HCT116 (cell line): ENCODE data around the gene GEMIN7. TPM values are rescaled to one million over a fixed set of nuclear protein-coding genes. Genes with fewer than 3 reads are reported as not detected.

Source experiments
- ATAC-seq: fragments of 200-7000 bp; cut with Tn5 transposase; 2 replicates; pipeline ENCODE4 v1.9.1; 2020; ENCODE audit warnings: mild to moderate bottlenecking, moderate library complexity
- BruUV-seq: library from RNA; stranded (reverse); fragments of 400-500 nt; replicated peaks from 2 replicates; lab custom pipeline; 2021; lab: Mats Ljungman, UMichigan
- CTCF ChIA-PET: fragments of 300-600 bp; sonication (Branson Sonifier 250); formaldehyde crosslinking; loops from one replicate; lab custom pipeline; 2021; ENCODE audit warnings: antibody characterized with exemption; lab: Charles Lee
- POLR2A ChIA-PET: fragments of 300-600, 350-600 bp; sonication (Branson Sonifier 250); formaldehyde crosslinking; loops from one replicate; lab custom pipeline; 2021; ENCODE audit warnings: antibody characterized with exemption; lab: Charles Lee
- RAD21 ChIA-PET, 2 experiments: fragments of 300-600 bp; sonication (Branson Sonifier 250); formaldehyde crosslinking; loops; one replicate each; lab custom pipeline; 2023; ENCODE audit warnings: low total read pairs in 2 of 2; ENCODE audit not compliant: uncharacterized antibody in 2 of 2, unreplicated experiment in 2 of 2, low non-redundant PET in 1 of 2; lab: Charles Lee
- DNase-seq: peaks from one replicate; pipeline ENCODE4 v3.0.0-alpha.2; 2010; ENCODE audit warnings: low read depth, low spot score
- H2AFZ ChIP-seq: fragments of 200-600 bp; shearing (Covaris generic), sonication (generic); 2 replicates; pipeline ENCODE4 v1.6.1; 2017; ENCODE audit warnings: low read depth, mixed run types, mixed read lengths, antibody characterized with exemption, low read length; ENCODE audit not compliant: poor library complexity, severe bottlenecking
- H3K27ac ChIP-seq: 2 replicates; pipeline ENCODE4 v1.5.1; 2012; ENCODE audit warnings: low read depth, low read length
- H3K27me3 ChIP-seq: fragments of 200-600 bp; sonication (generic); 2 replicates; pipeline ENCODE4 v1.6.1; 2016; ENCODE audit warnings: mixed run types, low read length, mixed read lengths; ENCODE audit not compliant: insufficient read depth
- H3K36me3 ChIP-seq, 2 experiments: fragments of 200-500 bp in 1 of 2; fragments of 200-600 bp in 1 of 2; sonication (Bioruptor generic) in 1 of 2; sonication (generic) in 1 of 2; 2 replicates each; pipeline versions ENCODE4 v1.5.1 to v1.6.1; 2014 to 2016; ENCODE audit warnings: low read length in 2 of 2, inconsistent platforms in 1 of 2, mixed read lengths in 1 of 2, mixed run types in 1 of 2; ENCODE audit not compliant: insufficient read depth in 2 of 2, control insufficient read depth in 1 of 2
- H3K4me1 ChIP-seq, 2 experiments: fragments of 200-600 bp in 1 of 2; sonication (generic) in 1 of 2; 2 replicates each; pipeline versions ENCODE4 v1.5.1 to v1.6.1; 2012 to 2017; ENCODE audit warnings: low read length in 2 of 2, inconsistent platforms in 1 of 2, mild to moderate bottlenecking in 1 of 2, mixed read lengths in 1 of 2, mixed run types in 1 of 2, moderate library complexity in 1 of 2; ENCODE audit not compliant: insufficient read depth in 2 of 2, control insufficient read depth in 1 of 2
- H3K4me2 ChIP-seq: fragments of 200-600 bp; sonication (generic); 2 replicates; pipeline ENCODE4 v1.6.1; 2017; ENCODE audit warnings: mixed run types, low read length, mixed read lengths
- H3K4me3 ChIP-seq, 2 experiments: fragments of 200-600 bp in 1 of 2; sonication (generic) in 1 of 2; replicated peaks in 1 of 2; 2 replicates each; pipeline ENCODE4 v1.5.1; 2011 to 2016; ENCODE audit warnings: low read length in 2 of 2, control low read depth in 1 of 2, low read depth in 1 of 2, mild to moderate bottlenecking in 1 of 2, mixed read lengths in 1 of 2, mixed run types in 1 of 2
- H3K79me2 ChIP-seq: fragments of 200-600 bp; sonication (generic); 2 replicates; pipeline ENCODE4 v1.6.1; 2017; ENCODE audit warnings: mild to moderate bottlenecking, mixed run types, low read length, moderate library complexity, mixed read lengths; ENCODE audit not compliant: insufficient read depth
- H3K9ac ChIP-seq: fragments of 200-600 bp; sonication (generic); 2 replicates; pipeline ENCODE4 v1.6.1; 2016; ENCODE audit warnings: low read length, mixed read lengths
- H3K9me2 ChIP-seq: fragments of 200-600 bp; sonication (generic), shearing (Covaris generic); 2 replicates; pipeline ENCODE4 v1.6.1; 2017; ENCODE audit warnings: mixed run types, mild to moderate bottlenecking, moderate library complexity; ENCODE audit not compliant: insufficient read depth
- H3K9me3 ChIP-seq, 2 experiments: fragments of 200-500 bp in 1 of 2; fragments of 200-600 bp in 1 of 2; sonication (Bioruptor generic) in 1 of 2; sonication (generic) in 1 of 2; 2 replicates each; pipeline ENCODE4 v1.6.1; 2014 to 2017; ENCODE audit warnings: low read length in 2 of 2, mixed read lengths in 2 of 2, inconsistent platforms in 1 of 2, low read depth in 1 of 2, mild to moderate bottlenecking in 1 of 2, mixed run types in 1 of 2, moderate library complexity in 1 of 2; ENCODE audit not compliant: control insufficient read depth in 1 of 2, insufficient read depth in 1 of 2
- H4K20me1 ChIP-seq: fragments of 200-600 bp; sonication (generic), shearing (Covaris generic); 2 replicates; pipeline ENCODE4 v1.6.1; 2017; ENCODE audit warnings: mixed run types, mild to moderate bottlenecking, moderate library complexity; ENCODE audit not compliant: insufficient read depth
- ATF3 ChIP-seq: IDR thresholded peaks from 2 replicates; pipeline ENCODE4 v1.6.1; 2012
- CBX3 ChIP-seq: IDR thresholded peaks from 2 replicates; pipeline ENCODE4 v1.6.1; 2012; ENCODE audit warnings: low read depth
- CEBPB ChIP-seq: IDR thresholded peaks from 2 replicates; pipeline ENCODE4 v1.6.1; 2012; ENCODE audit warnings: low read depth
- CTCF ChIP-seq, 3 experiments: fragments of 200-600 bp in 1 of 3; sonication (generic) in 1 of 3; IDR thresholded peaks in 2 of 3; conservative IDR thresholded peaks in 1 of 3; 2 replicates each; pipeline ENCODE4 v1.5.1; 2012 to 2017; ENCODE audit warnings: low read depth in 2 of 3, low read length in 2 of 3, antibody characterized with exemption in 1 of 3, borderline replicate concordance in 1 of 3, control low read depth in 1 of 3, mild to moderate bottlenecking in 1 of 3, mixed read lengths in 1 of 3, mixed run types in 1 of 3, moderate library complexity in 1 of 3; ENCODE audit not compliant: insufficient read depth in 1 of 3
- EGR1 ChIP-seq: IDR thresholded peaks from 2 replicates; pipeline ENCODE4 v1.6.1; 2012; ENCODE audit warnings: low read depth
- ELF1 ChIP-seq: IDR thresholded peaks from 2 replicates; pipeline ENCODE4 v1.6.1; 2012; ENCODE audit warnings: low read depth, borderline replicate concordance
- EZH2 ChIP-seq: fragments of 200-600 bp; sonication (generic); IDR thresholded peaks from 2 replicates; pipeline ENCODE4 v1.6.1; 2017; ENCODE audit warnings: antibody characterized with exemption, mixed run types
- FOSL1 ChIP-seq: IDR thresholded peaks from 2 replicates; pipeline ENCODE4 v1.6.1; 2012; ENCODE audit warnings: low read depth
- JUND ChIP-seq: IDR thresholded peaks from 2 replicates; pipeline ENCODE4 v1.6.1; 2012
- POLR2A ChIP-seq: IDR thresholded peaks from 2 replicates; pipeline ENCODE4 v1.7.0; 2011; ENCODE audit warnings: borderline replicate concordance; ENCODE audit not compliant: insufficient read depth, insufficient read length; ENCODE audit errors: extremely low read depth
- POLR2AphosphoS5 ChIP-seq: IDR thresholded peaks from 2 replicates; pipeline ENCODE4 v1.6.1; 2011; ENCODE audit warnings: mild to moderate bottlenecking, low read depth, low read length, moderate library complexity
- SP1 ChIP-seq: IDR thresholded peaks from 2 replicates; pipeline ENCODE4 v1.6.1; 2012; ENCODE audit warnings: low read depth
- SRF ChIP-seq: IDR thresholded peaks from 2 replicates; pipeline ENCODE4 v1.6.1; 2012; ENCODE audit warnings: low read depth
- TCF7L2 ChIP-seq: IDR thresholded peaks from 2 replicates; pipeline ENCODE4 v1.7.0; 2011; ENCODE audit warnings: borderline replicate concordance, inconsistent platforms; ENCODE audit not compliant: insufficient read depth, insufficient read length; ENCODE audit errors: extremely low read depth
- intact Hi-C: fragments of 100-400 bp; cut with micrococcal nuclease; formaldehyde crosslinking; loops from 2 replicates; pipeline ENCODE4 v1.10.0; 2022
- total RNA-seq: library from RNA; stranded (reverse); gene quantifications from one replicate; pipeline ENCODE4 v1.2.1, GENCODE V29; 2021; ENCODE audit not compliant: unreplicated experiment
- TF ChIP-seq, protein P1 (sequence below): IDR thresholded peaks from 2 replicates; pipeline ENCODE4 v1.6.1; 2012; ENCODE audit warnings: low read depth

Gene GEMIN7
- total RNA-seq, 1 experiment from 2014 or later: 35.4 TPM

DNA sequence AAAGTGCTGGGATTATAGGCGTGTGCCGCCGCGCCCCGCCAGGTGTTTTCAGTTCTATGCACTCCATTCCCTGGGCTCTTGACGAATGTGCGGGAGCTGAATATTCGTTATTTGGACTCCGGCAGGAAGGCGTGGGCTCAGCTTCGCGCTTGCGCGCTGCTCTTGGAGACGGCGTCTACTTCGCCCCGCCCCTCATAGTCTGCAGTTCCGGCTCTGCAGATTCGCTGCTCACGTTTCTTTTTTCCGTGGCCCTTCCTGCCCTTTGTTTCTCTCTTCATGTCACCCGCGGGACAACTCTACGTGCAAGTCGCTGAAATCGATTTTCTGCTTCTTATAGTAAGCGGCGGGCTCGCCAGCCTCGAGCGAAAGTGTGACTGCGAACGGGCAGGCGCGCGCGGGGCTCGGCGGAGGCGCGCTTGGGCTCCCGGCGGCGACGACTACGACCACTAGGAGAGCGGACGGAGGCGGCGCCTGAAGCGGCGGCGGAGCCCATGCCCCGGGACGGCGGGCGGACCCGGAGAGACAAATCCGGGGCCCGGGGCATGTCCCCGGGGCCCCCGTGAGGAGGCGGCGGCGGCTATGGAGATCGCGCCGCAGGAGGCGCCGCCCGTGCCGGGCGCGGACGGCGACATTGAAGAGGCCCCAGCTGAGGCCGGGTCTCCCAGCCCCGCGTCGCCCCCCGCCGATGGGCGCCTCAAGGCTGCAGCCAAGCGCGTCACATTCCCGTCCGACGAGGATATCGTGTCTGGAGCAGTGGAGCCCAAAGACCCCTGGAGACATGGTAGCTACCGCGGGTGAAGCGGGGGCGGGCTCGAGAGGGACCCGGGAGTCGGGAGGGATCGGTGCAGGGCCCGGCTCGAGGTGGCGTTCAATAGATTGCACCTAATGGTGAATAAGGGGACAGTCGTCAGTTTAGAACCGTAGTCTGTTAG lies 14.0 kb downstream of the GEMIN7 start, which contains the start of gene PPP1R37 (continued):
- no peak for TF ChIP-seq CEBPB

- Histone ChIP-seq H3K4me2 (peak overlapping the region; percentile 96), H3K79me2 (peaks cover 71% of the 10 kb centered on the region), H3K9me3 (no peaks in the 10 kb centered on the region), H4K20me1 (no peaks in the 10 kb centered on the region; the same call in 1 of the 2 replicates), H3K4me3 (peak overlapping the region; percentile 94 to 96), H3K9me2 (no peaks in the 10 kb centered on the region), H3K9ac (peak overlapping the region; percentile 97), H3K36me3 (peaks cover 0 to 8% of the 10 kb centered on the region in 2 experiments; a peak in 2 of 4 replicates), H2AFZ (no peak overlapping the region), H3K27ac (no peak overlapping the region; the same call in 1 of the 2 replicates), H3K4me1 (peaks cover 16 to 64% of the 10 kb centered on the region in 2 experiments; a peak in 3 of 4 replicates), H3K27me3 (no peaks in the 10 kb centered on the region)
- DNase-seq (no peak), ATAC-seq (no peak)
- intact Hi-C loops: loop anchor here (10.0 kb wide), 2 partner anchors 81 to 681 kb away; partner anchors contain the start of genes BLOC1S3 and TRAPPC6A
- no TSS peak for BruUV-seq
- CTCF ChIA-PET: no interaction called here
- RAD21 ChIA-PET: no interaction called here
- POLR2A ChIA-PET: no interaction called here
- no peak for TF ChIP-seq ELF1
- no peak for TF ChIP-seq JUND
- no peak for TF ChIP-seq POLR2A
- no peak for TF ChIP-seq ATF3
- no peak for TF ChIP-seq SRF
- TF ChIP-seq, protein P1, sequence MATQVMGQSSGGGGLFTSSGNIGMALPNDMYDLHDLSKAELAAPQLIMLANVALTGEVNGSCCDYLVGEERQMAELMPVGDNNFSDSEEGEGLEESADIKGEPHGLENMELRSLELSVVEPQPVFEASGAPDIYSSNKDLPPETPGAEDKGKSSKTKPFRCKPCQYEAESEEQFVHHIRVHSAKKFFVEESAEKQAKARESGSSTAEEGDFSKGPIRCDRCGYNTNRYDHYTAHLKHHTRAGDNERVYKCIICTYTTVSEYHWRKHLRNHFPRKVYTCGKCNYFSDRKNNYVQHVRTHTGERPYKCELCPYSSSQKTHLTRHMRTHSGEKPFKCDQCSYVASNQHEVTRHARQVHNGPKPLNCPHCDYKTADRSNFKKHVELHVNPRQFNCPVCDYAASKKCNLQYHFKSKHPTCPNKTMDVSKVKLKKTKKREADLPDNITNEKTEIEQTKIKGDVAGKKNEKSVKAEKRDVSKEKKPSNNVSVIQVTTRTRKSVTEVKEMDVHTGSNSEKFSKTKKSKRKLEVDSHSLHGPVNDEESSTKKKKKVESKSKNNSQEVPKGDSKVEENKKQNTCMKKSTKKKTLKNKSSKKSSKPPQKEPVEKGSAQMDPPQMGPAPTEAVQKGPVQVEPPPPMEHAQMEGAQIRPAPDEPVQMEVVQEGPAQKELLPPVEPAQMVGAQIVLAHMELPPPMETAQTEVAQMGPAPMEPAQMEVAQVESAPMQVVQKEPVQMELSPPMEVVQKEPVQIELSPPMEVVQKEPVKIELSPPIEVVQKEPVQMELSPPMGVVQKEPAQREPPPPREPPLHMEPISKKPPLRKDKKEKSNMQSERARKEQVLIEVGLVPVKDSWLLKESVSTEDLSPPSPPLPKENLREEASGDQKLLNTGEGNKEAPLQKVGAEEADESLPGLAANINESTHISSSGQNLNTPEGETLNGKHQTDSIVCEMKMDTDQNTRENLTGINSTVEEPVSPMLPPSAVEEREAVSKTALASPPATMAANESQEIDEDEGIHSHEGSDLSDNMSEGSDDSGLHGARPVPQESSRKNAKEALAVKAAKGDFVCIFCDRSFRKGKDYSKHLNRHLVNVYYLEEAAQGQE: no peak
- no peak for TF ChIP-seq SP1
- TF ChIP-seq FOSL1: no peak
- no peak for TF ChIP-seq EZH2
- no peak for TF ChIP-seq POLR2AphosphoS5
- no peak for TF ChIP-seq CTCF (IDR thresholded peaks at IDR 0.05 in 2 of 3, conservative IDR thresholded peaks at IDR 0.05 in 1 of 3; ENCODE audit: borderline replicate concordance in 1 of 3, insufficient read depth in 1 of 3, low read depth in 2 of 3, low read length in 2 of 3)
- TF ChIP-seq CEBPB: no peak
- no peak for TF ChIP-seq TCF7L2
- no peak for TF ChIP-seq EGR1
- no peak for TF ChIP-seq CBX3
These were observed 15.1 kb downstream of the GEMIN7 start for GRCh38 chr19:45094137-45094536.
